ENCODE measurements around the gene PODXL.
"Not testable (repeated sequence)": the region's sequence is repeated elsewhere in the genome, so short reads cannot be mapped to it uniquely, and the experiment has no call there.

The PODXL gene

GRCh38 chr7:131536361-131536849, 20.0 kb downstream of the PODXL start:
- no peak for DNase-seq

- no peak for DNase-seq
These were observed 22.6 kb downstream of the PODXL start for GRCh38 chr7:131533566-131534561.

- no peak for DNase-seq
These were observed 23.3 kb downstream of the PODXL start for GRCh38 chr7:131533151-131533559.

GRCh38 chr7:131532570-131533091, 23.8 kb downstream of the PODXL start:
- no peak for DNase-seq

GRCh38 chr7:131530137-131530536, 26.3 kb downstream of the PODXL start:
- no peak for DNase-seq

GRCh38 chr7:131529617-131530016, 26.8 kb downstream of the PODXL start:
- DNase-seq, result no peak

- no peak for DNase-seq
These were observed 27.2 kb downstream of the PODXL start for GRCh38 chr7:131529179-131529578.

GRCh38 chr7:131527456-131527855, 29.0 kb downstream of the PODXL start:
- DNase-seq, result no peak

- DNase-seq, result no peak
These were observed 30.6 kb downstream of the PODXL start for GRCh38 chr7:131525820-131526219.

- no peak for DNase-seq
These were observed 31.7 kb downstream of the PODXL start for GRCh38 chr7:131524703-131525102.

- no peak for DNase-seq
These were observed 32.3 kb downstream of the PODXL start for GRCh38 chr7:131524115-131524514.

GRCh38 chr7:131522325-131522930, 34.0 kb downstream of the PODXL start:
- no peak for DNase-seq

- no peak for DNase-seq
These were observed 34.7 kb downstream of the PODXL start for GRCh38 chr7:131521651-131522163.

GRCh38 chr7:131518626-131519025, 37.8 kb downstream of the PODXL start:
- DNase-seq, result no peak

GRCh38 chr7:131517218-131517923, 39.1 kb downstream of the PODXL start:
- no peak for DNase-seq

GRCh38 chr7:131515471-131515870, 41.0 kb downstream of the PODXL start:
- not testable (repeated sequence) for DNase-seq

- DNase-seq, result peak; percentile 95
These were observed 43.0 kb downstream of the PODXL start for GRCh38 chr7:131513245-131514061.

- no peak for DNase-seq
These were observed 44.5 kb downstream of the PODXL start for GRCh38 chr7:131511774-131512535.

GRCh38 chr7:131511071-131511470, 45.4 kb downstream of the PODXL start:
- no peak for DNase-seq

GRCh38 chr7:131509781-131510180, 46.6 kb downstream of the PODXL start:
- DNase-seq, result no peak

Data from NCI-H2107 (cell line).